ENCODE measurements around the gene TMEM120B.
"Not testable (repeated sequence)": the region's sequence is repeated elsewhere in the genome, so short reads cannot be mapped to it uniquely, and the experiment has no call there.

TMEM120B gene

GRCh38 chr12:121709478-121709961 lies 3.0 kb upstream of the TMEM120B start:
- no peak for DNase-seq

- DNase-seq, result peak; percentile 19
These were observed 977 bp upstream of the TMEM120B start for GRCh38 chr12:121711361-121712189.

GRCh38 chr12:121712190-121712460 lies 427 bp upstream of the TMEM120B start:
- peak; percentile 16 for DNase-seq

GRCh38 chr12:121713257-121713777 lies 765 bp downstream of the TMEM120B start:
- no peak for DNase-seq

- DNase-seq, result no peak
These were observed 1.2 kb downstream of the TMEM120B start for GRCh38 chr12:121713793-121714192.

GRCh38 chr12:121715055-121715454 lies 2.5 kb downstream of the TMEM120B start:
- DNase-seq, result not testable (repeated sequence)

GRCh38 chr12:121715862-121716435 lies 3.4 kb downstream of the TMEM120B start:
- no peak for DNase-seq

GRCh38 chr12:121717041-121717699 lies 4.6 kb downstream of the TMEM120B start:
- no peak for DNase-seq

- DNase-seq, result peak; percentile 25
These were observed 6.2 kb downstream of the TMEM120B start for GRCh38 chr12:121718653-121719239.

- DNase-seq, result no peak
These were observed 7.4 kb downstream of the TMEM120B start for GRCh38 chr12:121719926-121720414.

GRCh38 chr12:121720762-121721161 lies 8.2 kb downstream of the TMEM120B start:
- DNase-seq, result no peak

- no peak for DNase-seq
These were observed 10.0 kb downstream of the TMEM120B start for GRCh38 chr12:121722511-121722910.

GRCh38 chr12:121723200-121723599 lies 10.6 kb downstream of the TMEM120B start:
- DNase-seq, result no peak

- DNase-seq, result no peak
These were observed 12.4 kb downstream of the TMEM120B start for GRCh38 chr12:121724925-121725324.

GRCh38 chr12:121725423-121725822 lies 12.9 kb downstream of the TMEM120B start:
- DNase-seq, result no peak

- no peak for DNase-seq
These were observed 16.5 kb downstream of the TMEM120B start for GRCh38 chr12:121729021-121729420.

- no peak for DNase-seq
These were observed 18.9 kb downstream of the TMEM120B start for GRCh38 chr12:121731473-121731872.

GRCh38 chr12:121733849-121734248 lies 21.3 kb downstream of the TMEM120B start:
- no peak for DNase-seq

- DNase-seq, result no peak
These were observed 25.8 kb downstream of the TMEM120B start for GRCh38 chr12:121738340-121738858.

GRCh38 chr12:121740847-121741246 lies 28.3 kb downstream of the TMEM120B start:
- DNase-seq, result no peak

GRCh38 chr12:121741743-121742142 lies 29.2 kb downstream of the TMEM120B start:
- no peak for DNase-seq

- DNase-seq, result not testable (repeated sequence)
These were observed 33.0 kb downstream of the TMEM120B start for GRCh38 chr12:121745545-121745944.

GRCh38 chr12:121748218-121748570 lies 35.6 kb downstream of the TMEM120B start:
- DNase-seq, result no peak
